ENCODE measurements around the gene FBXO46. TPM values are rescaled to one million over a fixed set of nuclear protein-coding genes. Genes with fewer than 3 reads are reported as not detected.

Gene FBXO46
- total and polyA plus RNA-seq, 2 of the 13 experiments (the other 11 are each of a cell fraction or from before 2014, with no cell fraction given) = 6.2 to 6.4 TPM

GRCh38 chr19:45717131-45717982 lies 13.3 kb downstream of the FBXO46 start (continued):
- TF ChIP-seq ZNF224 (CRISPR knock-in tag; IDR thresholded peaks at IDR 0.05) (no peak), ZNF652 (CRISPR knock-in tag; IDR thresholded peaks at IDR 0.05; ENCODE audit: borderline replicate concordance, low read depth) (peak; percentile 15; the same call in 1 of the 2 replicates), ZNF512 (CRISPR knock-in tag; IDR thresholded peaks at IDR 0.05) (no peak), ATF3 (CRISPR knock-in tag; IDR thresholded peaks at IDR 0.05) (no peak), FIP1L1 (IDR thresholded peaks at IDR 0.05; ENCODE audit: borderline replicate concordance, insufficient read depth, low read depth, low read length) (no peak; the same call in 1 of the 2 replicates), ZBTB49 (CRISPR knock-in tag; IDR thresholded peaks at IDR 0.05; ENCODE audit: borderline replicate concordance) (no peak), SMAD9 (CRISPR knock-in tag; IDR thresholded peaks at IDR 0.05) (no peak), ZBTB21 (CRISPR knock-in tag; IDR thresholded peaks at IDR 0.05) (no peak), ZSCAN5A (CRISPR knock-in tag; IDR thresholded peaks at IDR 0.05; ENCODE audit: borderline replicate concordance) (0 out of 2 replicates have a peak, but pooled peaks have one; percentile 19), THAP7 (CRISPR knock-in tag; IDR thresholded peaks at IDR 0.05) (no peak), RNF219 (CRISPR knock-in tag; IDR thresholded peaks at IDR 0.05) (no peak), FOXC1 (CRISPR knock-in tag; IDR thresholded peaks at IDR 0.05; ENCODE audit: borderline replicate concordance) (0 out of 2 replicates have a peak, but pooled peaks have one; percentile 15), USF2 (IDR thresholded peaks at IDR 0.05; ENCODE audit: low read depth, low read length) (peak; percentile 92), USF2 (CRISPR knock-in tag; IDR thresholded peaks at IDR 0.05; ENCODE audit: borderline replicate concordance) (peak; percentile 100), ZFP36 (IDR thresholded peaks at IDR 0.05; ENCODE audit: borderline replicate concordance, low read depth, low read length, partially characterized antibody) (peak; percentile 96), DPF2 (CRISPR knock-in tag; IDR thresholded peaks at IDR 0.05; ENCODE audit: borderline replicate concordance, low read depth) (no peak)
